Measurements from ENCODE around the gene USP24. TPM values are rescaled to one million over a fixed set of nuclear protein-coding genes. Genes with fewer than 3 reads are reported as not detected.
"Not testable (repeated sequence)": the region's sequence is repeated elsewhere in the genome, so short reads cannot be mapped to it uniquely, and the experiment has no call there.

The USP24 gene
- total and polyA plus RNA-seq, 7 experiments from 2014 or later = 4.7 to 91.4 (median 71.7) TPM

- H3K9me3 Mint-ChIP-seq = peaks cover 0 to 1% (median 0%) of the 10 kb centered on the region in 11 donors
- H3K4me3 ChIP-seq (ENCODE audit: low read length) = no peak overlapping the region
- H3K4me1 Mint-ChIP-seq = peaks cover 59 to 95% (median 82%) of the 10 kb centered on the region in 7 donors
- intact Hi-C loops (cut with micrococcal nuclease) = no loop called here
- H3K27me3 ChIP-seq (ENCODE audit: control insufficient read depth in 2 of 2, insufficient read depth in 2 of 2, low read length in 2 of 2) = no peaks in the 10 kb centered on the region
- H3K36me3 ChIP-seq (ENCODE audit: control insufficient read depth in 2 of 3, insufficient read depth in 3 of 3, low read length in 3 of 3) = no peaks in the 10 kb centered on the region
- ChIA-PET POLR2A (interaction anchor here (0.9 kb wide), 2 partner anchors 8 to 12 kb away, joined by 4 to 5 read pairs; no protein-coding TSS in a partner anchor), CTCF (interaction anchor here (0.9 kb wide), 1 partner anchor 68 kb away, joined by 3 read pairs; no protein-coding TSS in a partner anchor)
- H3K27ac ChIP-seq (ENCODE audit: low read depth, low read length) = peak overlapping the region; percentile 7
- peaks cover 31 to 52% of the 10 kb centered on the region in 2 donors for H3K4me1 ChIP-seq (ENCODE audit: control insufficient read depth in 2 of 2, insufficient read depth in 2 of 2, low read length in 2 of 2)
- peak overlapping the region in 5 of 9 donors; percentile 14 to 91 (median 51) for H3K27ac Mint-ChIP-seq
- peak; percentile 39 for ATAC-seq
- DNase-seq = no peak
- no peaks in the 10 kb centered on the region for H3K27me3 Mint-ChIP-seq
- peaks cover 0 to 9% (median 7%) of the 10 kb centered on the region in 5 donors for H3K36me3 Mint-ChIP-seq
- peak overlapping the region in 8 of 10 donors; percentile 12 to 96 (median 48) for H3K4me3 Mint-ChIP-seq
- H3K9me3 ChIP-seq (ENCODE audit: control insufficient read depth in 2 of 3, low read length in 3 of 3) = no peaks in the 10 kb centered on the region
These were observed 5.9 kb downstream of the USP24 start for GRCh38 chr1:55209247-55209646.

- intact Hi-C loops (cut with micrococcal nuclease) = no loop called here
- H3K9me3 ChIP-seq (ENCODE audit: control insufficient read depth in 2 of 3, low read length in 3 of 3) = no peaks in the 10 kb centered on the region
- H3K27me3 ChIP-seq (ENCODE audit: control insufficient read depth in 2 of 2, insufficient read depth in 2 of 2, low read length in 2 of 2) = no peaks in the 10 kb centered on the region
- H3K4me3 Mint-ChIP-seq = peak overlapping the region in 4 of 10 donors; percentile 8 to 30 (median 10)
- ChIA-PET POLR2A (interaction anchor here (1.3 to 4.3 kb wide), 2 partner anchors 8 to 9 kb away, joined by 3 to 23 read pairs; partner anchors contain the start of gene USP24), CTCF (interaction anchor here (1.2 kb wide), 1 partner anchor 11 kb away, joined by 3 read pairs; no protein-coding TSS in a partner anchor)
- peaks cover 0 to 19% (median 10%) of the 10 kb centered on the region in 5 donors for H3K36me3 Mint-ChIP-seq
- H3K27me3 Mint-ChIP-seq = no peaks in the 10 kb centered on the region
- H3K27ac ChIP-seq (ENCODE audit: low read depth, low read length) = no peak overlapping the region
- H3K36me3 ChIP-seq (ENCODE audit: control insufficient read depth in 2 of 3, insufficient read depth in 3 of 3, low read length in 3 of 3) = no peaks in the 10 kb centered on the region
- DNase-seq (no peak), ATAC-seq (no peak)
- H3K9me3 Mint-ChIP-seq = peaks cover 0 to 1% (median 0%) of the 10 kb centered on the region in 11 donors
- H3K27ac Mint-ChIP-seq = peak overlapping the region in 3 of 9 donors; percentile 28 to 73 (median 29)
- peaks cover 34 to 46% of the 10 kb centered on the region in 2 donors for H3K4me1 ChIP-seq (ENCODE audit: control insufficient read depth in 2 of 2, insufficient read depth in 2 of 2, low read length in 2 of 2)
- peaks cover 59 to 94% (median 82%) of the 10 kb centered on the region in 7 donors for H3K4me1 Mint-ChIP-seq
- no peak overlapping the region for H3K4me3 ChIP-seq (ENCODE audit: low read length)
These were observed 9.0 kb downstream of the USP24 start for GRCh38 chr1:55206210-55206609.

GRCh38 chr1:55204997-55205396 lies 10.2 kb downstream of the USP24 start:
- no peak overlapping the region for H3K27ac ChIP-seq (ENCODE audit: low read depth, low read length)
- Mint-ChIP-seq H3K4me3 (peak overlapping the region in 5 of 10 donors; percentile 1 to 48 (median 8)), H3K36me3 (peaks cover 0 to 19% (median 13%) of the 10 kb centered on the region in 5 donors), H3K27me3 (no peaks in the 10 kb centered on the region), H3K4me1 (peaks cover 56 to 94% (median 82%) of the 10 kb centered on the region in 7 donors), H3K9me3 (peaks cover 0 to 1% (median 0%) of the 10 kb centered on the region in 11 donors), H3K27ac (peak overlapping the region in 7 of 9 donors; percentile 5 to 90 (median 41))
- no peaks in the 10 kb centered on the region for H3K36me3 ChIP-seq (ENCODE audit: control insufficient read depth in 2 of 3, insufficient read depth in 3 of 3, low read length in 3 of 3)
- peaks cover 29 to 38% of the 10 kb centered on the region in 2 donors for H3K4me1 ChIP-seq (ENCODE audit: control insufficient read depth in 2 of 2, insufficient read depth in 2 of 2, low read length in 2 of 2)
- no peak overlapping the region for H3K4me3 ChIP-seq (ENCODE audit: low read length)
- intact Hi-C loops (cut with micrococcal nuclease) = loop anchor here in 1 of 2 donors (1.0 to 2.0 kb wide), 2 partner anchors 8 to 16 kb away; no protein-coding TSS in a partner anchor
- ATAC-seq (no peak), DNase-seq (no peak)
- no peaks in the 10 kb centered on the region for H3K27me3 ChIP-seq (ENCODE audit: control insufficient read depth in 2 of 2, insufficient read depth in 2 of 2, low read length in 2 of 2)
- ChIA-PET POLR2A (interaction anchor here (1.3 to 4.3 kb wide), 2 partner anchors 8 to 10 kb away, joined by 3 to 23 read pairs; partner anchors contain the start of gene USP24), CTCF (interaction anchor here (1.2 kb wide), 1 partner anchor 9 kb away, joined by 3 read pairs; no protein-coding TSS in a partner anchor)
- H3K9me3 ChIP-seq (ENCODE audit: control insufficient read depth in 2 of 3, low read length in 3 of 3) = no peaks in the 10 kb centered on the region

- Histone ChIP-seq H3K36me3 (ENCODE audit: control insufficient read depth in 2 of 3, insufficient read depth in 3 of 3, low read length in 3 of 3) (no peaks in the 10 kb centered on the region), H3K27me3 (ENCODE audit: control insufficient read depth in 2 of 2, insufficient read depth in 2 of 2, low read length in 2 of 2) (no peaks in the 10 kb centered on the region), H3K4me1 (ENCODE audit: control insufficient read depth in 2 of 2, insufficient read depth in 2 of 2, low read length in 2 of 2) (peaks cover 27 to 36% of the 10 kb centered on the region in 2 donors), H3K4me3 (ENCODE audit: low read length) (no peak overlapping the region), H3K27ac (ENCODE audit: low read depth, low read length) (no peak overlapping the region), H3K9me3 (ENCODE audit: control insufficient read depth in 2 of 3, low read length in 3 of 3) (no peaks in the 10 kb centered on the region)
- CTCF ChIA-PET = no interaction called here
- intact Hi-C loops (cut with micrococcal nuclease) = loop anchor here in 1 of 2 donors (1.0 kb wide), 1 partner anchor 41 kb away; no protein-coding TSS in a partner anchor
- peak overlapping the region in 8 of 9 donors; percentile 37 to 79 (median 58) for H3K27ac Mint-ChIP-seq
- peak overlapping the region in 7 of 10 donors; percentile 29 to 74 (median 43) for H3K4me3 Mint-ChIP-seq
- H3K36me3 Mint-ChIP-seq = peaks cover 7 to 33% (median 21%) of the 10 kb centered on the region in 5 donors
- POLR2A ChIA-PET = interaction anchor here (4.3 kb wide), 1 partner anchor 12 kb away, joined by 23 read pairs; the partner anchor contains the start of gene USP24
- H3K27me3 Mint-ChIP-seq = no peaks in the 10 kb centered on the region
- DNase-seq (no peak), ATAC-seq (peak; percentile 36)
- H3K4me1 Mint-ChIP-seq = peaks cover 59 to 97% (median 84%) of the 10 kb centered on the region in 7 donors
- peaks cover 0 to 2% (median 0%) of the 10 kb centered on the region in 11 donors for H3K9me3 Mint-ChIP-seq
These were observed 12.1 kb downstream of the USP24 start for GRCh38 chr1:55203064-55203463.

GRCh38 chr1:55200667-55201066 lies 14.5 kb downstream of the USP24 start:
- peaks cover 66 to 97% (median 90%) of the 10 kb centered on the region in 7 donors for H3K4me1 Mint-ChIP-seq
- H3K4me1 ChIP-seq (ENCODE audit: control insufficient read depth in 2 of 2, insufficient read depth in 2 of 2, low read length in 2 of 2) = peaks cover 25 to 50% of the 10 kb centered on the region in 2 donors
- intact Hi-C loops (cut with micrococcal nuclease) = no loop called here

GRCh38 chr1:55199735-55200134 lies 15.4 kb downstream of the USP24 start:
- H3K27me3 ChIP-seq (ENCODE audit: control insufficient read depth in 2 of 2, insufficient read depth in 2 of 2, low read length in 2 of 2); H3K9me3 Mint-ChIP-seq; intact Hi-C loops (cut with micrococcal nuclease); H3K36me3 ChIP-seq (ENCODE audit: control insufficient read depth in 2 of 3, insufficient read depth in 3 of 3, low read length in 3 of 3); ATAC-seq; H3K9me3 ChIP-seq (ENCODE audit: control insufficient read depth in 2 of 3, low read length in 3 of 3); H3K27me3 Mint-ChIP-seq; DNase-seq; H3K27ac ChIP-seq (ENCODE audit: low read depth, low read length); H3K4me3 ChIP-seq (ENCODE audit: low read length): not testable (repeated sequence)
- H3K4me1 ChIP-seq (ENCODE audit: control insufficient read depth in 2 of 2, insufficient read depth in 2 of 2, low read length in 2 of 2) = peaks cover 16 to 46% of the 10 kb centered on the region in 2 donors
- peaks cover 7 to 41% (median 21%) of the 10 kb centered on the region in 5 donors for H3K36me3 Mint-ChIP-seq
- CTCF ChIA-PET = interaction anchor here (1.6 kb wide), 1 partner anchor 78 kb away, joined by 4 read pairs; no protein-coding TSS in a partner anchor
- POLR2A ChIA-PET = interaction anchor here (1.7 kb wide), 1 partner anchor 14 kb away, joined by 11 read pairs; no protein-coding TSS in a partner anchor
- peak overlapping the region in 7 of 9 donors; percentile 4 to 95 (median 54) for H3K27ac Mint-ChIP-seq
- H3K4me1 Mint-ChIP-seq = peaks cover 71 to 97% (median 94%) of the 10 kb centered on the region in 7 donors
- H3K4me3 Mint-ChIP-seq = peak overlapping the region in 5 of 10 donors; percentile 11 to 70 (median 40)

More at GRCh38 chr1:55200667-55201066, 14.5 kb downstream of the USP24 start:
- no peaks in the 10 kb centered on the region for H3K9me3 ChIP-seq (ENCODE audit: control insufficient read depth in 2 of 3, low read length in 3 of 3)
- Mint-ChIP-seq H3K9me3 (peaks cover 0 to 2% (median 0%) of the 10 kb centered on the region in 11 donors), H3K36me3 (peaks cover 7 to 37% (median 21%) of the 10 kb centered on the region in 5 donors), H3K27ac (peak overlapping the region; percentile 51 to 94 (median 76)), H3K27me3 (no peaks in the 10 kb centered on the region), H3K4me3 (peak overlapping the region in 8 of 10 donors; percentile 33 to 64 (median 54))
- ATAC-seq (peak; percentile 24), DNase-seq (peak in 4 of 9 donors; percentile 21 to 51 (median 39))
- ChIA-PET CTCF (interaction anchor here (0.6 to 1.6 kb wide), 2 partner anchors 77 to 1241 kb away, joined by 4 to 10 read pairs; no protein-coding TSS in a partner anchor), POLR2A (interaction anchor here (1.1 to 1.7 kb wide), 3 partner anchors 13 to 17 kb away, joined by 4 to 11 read pairs (median 8); no protein-coding TSS in a partner anchor)
- no peak overlapping the region for H3K27ac ChIP-seq (ENCODE audit: low read depth, low read length)
- H3K4me3 ChIP-seq (ENCODE audit: low read length) = no peak overlapping the region
- no peaks in the 10 kb centered on the region for H3K36me3 ChIP-seq (ENCODE audit: control insufficient read depth in 2 of 3, insufficient read depth in 3 of 3, low read length in 3 of 3)
- H3K27me3 ChIP-seq (ENCODE audit: control insufficient read depth in 2 of 2, insufficient read depth in 2 of 2, low read length in 2 of 2) = no peaks in the 10 kb centered on the region

Measured in naive thymus-derived CD4-positive, alpha-beta T cell (primary cell).